H9 (cell line): ENCODE data around the gene GPLD1. TPM values are rescaled to one million over a fixed set of nuclear protein-coding genes. Genes with fewer than 3 reads are reported as not detected.

ENCODE experiments used
- DNase-seq: peaks from one replicate; pipeline ENCODE4 v3.0.0-alpha.2; 2017
- H2AFZ ChIP-seq: one replicate; pipeline ENCODE4 v1.6.1; 2013; ENCODE audit warnings: mild to moderate bottlenecking, low read length, control low read depth, moderate library complexity
- H2AK5ac ChIP-seq: 2 replicates; pipeline ENCODE4 v1.6.1; 2013; ENCODE audit warnings: low read length, control low read depth, mixed read lengths; ENCODE audit not compliant: insufficient read length
- H2BK120ac ChIP-seq: one replicate; pipeline ENCODE4 v1.6.1; 2013; ENCODE audit warnings: low read depth, mild to moderate bottlenecking, low read length, control low read depth, inconsistent platforms; ENCODE audit not compliant: poor library complexity, severe bottlenecking
- H2BK12ac ChIP-seq: 2 replicates; pipeline ENCODE4 v1.6.1; 2013; ENCODE audit warnings: low read length, control low read depth, mixed read lengths, low read depth; ENCODE audit not compliant: insufficient read length
- H2BK15ac ChIP-seq: 2 replicates; pipeline ENCODE4 v1.6.1; 2013; ENCODE audit warnings: low read depth, low read length, control low read depth
- H2BK20ac ChIP-seq: one replicate; pipeline ENCODE4 v1.6.1; 2013; ENCODE audit warnings: low read depth, mild to moderate bottlenecking, low read length, control low read depth, inconsistent platforms; ENCODE audit not compliant: poor library complexity, severe bottlenecking
- H2BK5ac ChIP-seq: 2 replicates; pipeline ENCODE4 v1.6.1; 2013; ENCODE audit warnings: low read length, control low read depth, mixed read lengths; ENCODE audit not compliant: insufficient read length
- H3K14ac ChIP-seq: 2 replicates; pipeline ENCODE4 v1.6.1; 2013; ENCODE audit warnings: low read length, control low read depth; ENCODE audit not compliant: insufficient read depth
- H3K18ac ChIP-seq: 2 replicates; pipeline ENCODE4 v1.6.1; 2013; ENCODE audit warnings: low read depth, mild to moderate bottlenecking, mixed read lengths, low read length, control low read depth; ENCODE audit not compliant: insufficient read length
- H3K23ac ChIP-seq: 2 replicates; pipeline ENCODE4 v1.6.1; 2013; ENCODE audit warnings: low read length, control low read depth, mixed read lengths, low read depth; ENCODE audit not compliant: insufficient read length
- H3K23me2 ChIP-seq: 2 replicates; pipeline ENCODE4 v1.6.1; 2013; ENCODE audit warnings: low read depth, mild to moderate bottlenecking, mixed read lengths, low read length, control low read depth; ENCODE audit not compliant: insufficient read length, poor library complexity, severe bottlenecking
- H3K27ac ChIP-seq: 2 replicates; pipeline ENCODE4 v1.5.1; 2013; ENCODE audit warnings: low read length, control low read depth, mixed read lengths, low read depth; ENCODE audit not compliant: insufficient read length
- H3K27me3 ChIP-seq: 2 replicates; pipeline ENCODE4 v1.6.1; 2013; ENCODE audit warnings: low read length, control low read depth, inconsistent platforms; ENCODE audit not compliant: insufficient read depth
- H3K4ac ChIP-seq: 2 replicates; pipeline ENCODE4 v1.6.1; 2013; ENCODE audit warnings: low read depth, mild to moderate bottlenecking, control low read depth, inconsistent platforms, low read length, moderate library complexity
- H3K4me1 ChIP-seq: 2 replicates; pipeline ENCODE4 v1.6.1; 2013; ENCODE audit warnings: low read length, control low read depth, inconsistent platforms; ENCODE audit not compliant: insufficient read depth
- H3K4me2 ChIP-seq: 2 replicates; pipeline ENCODE4 v1.6.1; 2013; ENCODE audit warnings: low read length, control low read depth, mixed read lengths; ENCODE audit not compliant: insufficient read length, insufficient read depth
- H3K56ac ChIP-seq: 2 replicates; pipeline ENCODE4 v1.6.1; 2013; ENCODE audit warnings: low read depth, mild to moderate bottlenecking, mixed read lengths, low read length, control low read depth; ENCODE audit not compliant: insufficient read length
- H3K79me1 ChIP-seq: 2 replicates; pipeline ENCODE4 v1.6.1; 2013; ENCODE audit warnings: low read depth, mild to moderate bottlenecking, moderate library complexity, low read length, control low read depth, inconsistent platforms; ENCODE audit not compliant: insufficient read depth, poor library complexity, severe bottlenecking
- H3K79me2 ChIP-seq: 2 replicates; pipeline ENCODE4 v1.6.1; 2013; ENCODE audit warnings: low read length, control low read depth, inconsistent platforms; ENCODE audit not compliant: insufficient read depth
- H3K9ac ChIP-seq: 2 replicates; pipeline ENCODE4 v1.6.1; 2013; ENCODE audit warnings: low read length, control low read depth, mixed read lengths; ENCODE audit not compliant: insufficient read length; ENCODE audit errors: extremely low read depth
- H3K9me3 ChIP-seq: one replicate; pipeline ENCODE4 v1.6.1; 2013; ENCODE audit warnings: low read depth, low read length, inconsistent platforms; ENCODE audit not compliant: control insufficient read depth
- H3T11ph ChIP-seq: one replicate; pipeline ENCODE4 v1.6.1; 2013; ENCODE audit warnings: mild to moderate bottlenecking, low read length, control low read depth, inconsistent platforms
- H4K20me1 ChIP-seq: one replicate; pipeline ENCODE4 v1.6.1; 2013; ENCODE audit not compliant: control insufficient read depth, insufficient read length, insufficient read depth
- H4K5ac ChIP-seq: 2 replicates; pipeline ENCODE4 v1.6.1; 2013; ENCODE audit warnings: low read depth, mild to moderate bottlenecking, mixed read lengths, low read length, control low read depth; ENCODE audit not compliant: insufficient read length
- H4K8ac ChIP-seq: replicated peaks from 2 replicates; pipeline ENCODE4 v1.6.1; 2013; ENCODE audit warnings: low read length, control low read depth, mixed read lengths, low read depth; ENCODE audit not compliant: insufficient read length
- H4K91ac ChIP-seq: 2 replicates; pipeline ENCODE4 v1.6.1; 2013; ENCODE audit warnings: low read depth, mild to moderate bottlenecking, moderate library complexity, mixed read lengths, low read length, control low read depth; ENCODE audit not compliant: insufficient read length
- H3K27ac Mint-ChIP-seq, 3 experiments: 2 replicates in 2 of 3; 3 replicates in 1 of 3; pipeline ENCODE4 v1.8.0; 2020 to 2021; ENCODE audit warnings: mixed read lengths in 3 of 3, mild to moderate bottlenecking in 1 of 3, moderate library complexity in 1 of 3
- H3K27me3 Mint-ChIP-seq: 2 replicates; pipeline ENCODE4 v1.8.0; 2021; ENCODE audit warnings: low read depth, mild to moderate bottlenecking, moderate library complexity, mixed read lengths
- H3K36me3 Mint-ChIP-seq, 3 experiments: 2 replicates in 2 of 3; 3 replicates in 1 of 3; pipeline ENCODE4 v1.8.0; 2020 to 2021; ENCODE audit warnings: low read depth in 3 of 3, mixed read lengths in 3 of 3; ENCODE audit not compliant: insufficient read depth in 1 of 3
- H3K4me1 Mint-ChIP-seq, 2 experiments: 2 replicates each; pipeline ENCODE4 v1.8.0; 2020; ENCODE audit warnings: mixed read lengths in 2 of 2
- H3K4me3 Mint-ChIP-seq, 2 experiments: 2 replicates in 1 of 2; 3 replicates in 1 of 2; pipeline ENCODE4 v1.8.0; 2020 to 2021; ENCODE audit warnings: mild to moderate bottlenecking in 2 of 2, mixed read lengths in 2 of 2, moderate library complexity in 1 of 2
- H3K9me3 Mint-ChIP-seq, 2 experiments: 2 replicates in 1 of 2; 3 replicates in 1 of 2; pipeline ENCODE4 v1.8.0; 2020; ENCODE audit warnings: mild to moderate bottlenecking in 2 of 2, mixed read lengths in 2 of 2, moderate library complexity in 1 of 2
- CTCF ChIP-seq: fragments of 200-600 bp; sonication (generic); conservative IDR thresholded peaks from 3 replicates; pipeline ENCODE4 v1.8.0; 2021; ENCODE audit warnings: antibody characterized with exemption, mild to moderate bottlenecking
- WGBS: extraction: QIAGEN DNeasy Blood & Tissue Kit; methylation state at CpG from one replicate; pipeline ENCODE4 v1.1.7; 2013; ENCODE audit warnings: missing lambda C conversion rate, low lambda C conversion rate, mixed read lengths; ENCODE audit not compliant: insufficient read length; ENCODE audit errors: extremely low coverage; 5-methylcytosine and 5-hydroxymethylcytosine counted together
- total RNA-seq: library from RNA; stranded (reverse); gene quantifications from 2 replicates; pipeline ENCODE4 v1.2.1, GENCODE V29; 2021

GPLD1 gene
- total RNA-seq, 1 experiment from 2014 or later, result 8.0 TPM

GRCh38 chr6:24402697-24403500, 86.5 kb downstream of the GPLD1 start, which contains the start of gene MRS2:
TSS of gene MRS2 (plus strand) at chr6:24402936. CDS start at chr6:24403047, 111 bp downstream.
- H4K91ac ChIP-seq, result no peak within 1 kb of the TSS
- H2BK15ac ChIP-seq, result no peak within 1 kb of the TSS; the same call in 1 of the 2 replicates
- H3K23ac ChIP-seq, result no peak within 1 kb of the TSS
- peak; percentile 95 for DNase-seq
- H2BK5ac ChIP-seq, result peak within 1 kb of the TSS; percentile 21
- H3K18ac ChIP-seq, result peak within 1 kb of the TSS; percentile 53
- H3K23me2 ChIP-seq, result peaks cover 2% of the 10 kb centered on the region
- Mint-ChIP-seq H3K27me3 (no peaks in the 10 kb centered on the region), H3K36me3 (peaks cover 10 to 37% (median 29%) of the 10 kb centered on the region in 3 experiments; a peak in 6 of 7 replicates), H3K4me3 (peak within 1 kb of the TSS; percentile 94 to 95), H3K27ac (peak within 1 kb of the TSS; percentile 73 to 91 (median 90)), H3K4me1 (peaks cover 57 to 58% of the 10 kb centered on the region in 2 experiments), H3K9me3 (peaks cover 5 to 6% of the 10 kb centered on the region in 2 experiments; a peak in 4 of 5 replicates)
- no peak within 1 kb of the TSS for H2AK5ac ChIP-seq
- H4K8ac ChIP-seq, result no peak within 1 kb of the TSS
- H2BK20ac ChIP-seq, result no peak within 1 kb of the TSS
- H3K14ac ChIP-seq, result peak within 1 kb of the TSS; percentile 91
- no peak within 1 kb of the TSS for H2BK120ac ChIP-seq
- H3K4me1 ChIP-seq, result peaks cover 12% of the 10 kb centered on the region
- H3K4ac ChIP-seq, result no peak within 1 kb of the TSS; the same call in 1 of the 2 replicates
- H4K20me1 ChIP-seq, result no peaks in the 10 kb centered on the region
- no peak within 1 kb of the TSS for H2BK12ac ChIP-seq
- peaks cover 21% of the 10 kb centered on the region; the same call in 1 of the 2 replicates for H3K79me2 ChIP-seq
- no peak within 1 kb of the TSS for H3T11ph ChIP-seq
- no peaks in the 10 kb centered on the region for H3K27me3 ChIP-seq
- no CpG with 5 or more reads among the region's 63 CpGs for WGBS
- peak within 1 kb of the TSS; percentile 59 for H3K27ac ChIP-seq
- peak within 1 kb of the TSS; percentile 92 for H3K9ac ChIP-seq
- peak within 1 kb of the TSS; percentile 74 for H3K4me2 ChIP-seq
- no peak within 1 kb of the TSS for H2AFZ ChIP-seq
- no peak within 1 kb of the TSS for H3K56ac ChIP-seq
- H4K5ac ChIP-seq, result peak within 1 kb of the TSS; percentile 45
- TF ChIP-seq CTCF, result no peak
- H3K9me3 ChIP-seq, result no peaks in the 10 kb centered on the region
- no peaks in the 10 kb centered on the region for H3K79me1 ChIP-seq
